Peyer's patch (tissue), 4 donors: ENCODE measurements around the gene CRLF2. TPM values are rescaled to one million over a fixed set of nuclear protein-coding genes. Genes with fewer than 3 reads are reported as not detected.
"Not testable (repeated sequence)": the region's sequence is repeated elsewhere in the genome, so short reads cannot be mapped to it uniquely, and the experiment has no call there.

Source experiments
- DNase-seq, 3 donors: peaks; one replicate each; pipeline ENCODE4 v3.0.0-alpha.2; 2017 to 2019
- H3K27ac ChIP-seq, 4 donors: fragments of 200-600 bp; sonication (generic); one replicate each; pipeline ENCODE4 v1.5.1; 2016 to 2019
- H3K27me3 ChIP-seq, 2 donors: fragments of 200-600 bp; sonication (generic); one replicate each; pipeline ENCODE4 v1.5.1; 2019
- H3K36me3 ChIP-seq, 3 donors: fragments of 200-600 bp; sonication (generic); one replicate each; pipeline ENCODE4 v1.5.1; 2016 to 2019
- H3K4me1 ChIP-seq, 4 donors: fragments of 200-600 bp; sonication (generic); one replicate each; pipeline ENCODE4 v1.5.1; 2016 to 2019
- H3K4me3 ChIP-seq, 4 donors: fragments of 200-600 bp; sonication (generic); 1 replicate in 3 of 4; 2 replicates in 1 of 4; pipeline ENCODE4 v1.5.1; 2016 to 2019; ENCODE audit warnings: mild to moderate bottlenecking in 1 of 4
- H3K9me3 ChIP-seq, 4 donors: fragments of 200-600 bp; sonication (generic); one replicate each; pipeline ENCODE4 v1.5.1; 2016 to 2019; ENCODE audit warnings: mild to moderate bottlenecking in 1 of 4
- POLR2A ChIP-seq, 2 donors: fragments of 450-650 bp; IDR thresholded peaks; one replicate each; pipeline ENCODE4 v1.5.1; 2017; ENCODE audit warnings: antibody characterized with exemption in 2 of 2, mild to moderate bottlenecking in 2 of 2, moderate library complexity in 2 of 2
- total RNA-seq, 4 donors: library from RNA; depleted of rRNA; stranded (reverse); fragments of >200 nt; gene quantifications; one replicate each; pipeline ENCODE4 v1.1.0, GENCODE V29; 2016
- TF ChIP-seq, protein P1 (sequence below), 6 experiments: fragments of 450-650 bp in 4 of 6; fragments of 200-600 bp in 2 of 6; sonication (generic) in 1 of 6; IDR thresholded peaks; one replicate each; pipeline ENCODE4 v1.5.1; 2017 to 2019; ENCODE audit warnings: antibody characterized with exemption in 6 of 6, mild to moderate bottlenecking in 3 of 6, moderate library complexity in 1 of 6

CRLF2 gene
- total RNA-seq, 4 donors from 2014 or later = not detected

DNA sequence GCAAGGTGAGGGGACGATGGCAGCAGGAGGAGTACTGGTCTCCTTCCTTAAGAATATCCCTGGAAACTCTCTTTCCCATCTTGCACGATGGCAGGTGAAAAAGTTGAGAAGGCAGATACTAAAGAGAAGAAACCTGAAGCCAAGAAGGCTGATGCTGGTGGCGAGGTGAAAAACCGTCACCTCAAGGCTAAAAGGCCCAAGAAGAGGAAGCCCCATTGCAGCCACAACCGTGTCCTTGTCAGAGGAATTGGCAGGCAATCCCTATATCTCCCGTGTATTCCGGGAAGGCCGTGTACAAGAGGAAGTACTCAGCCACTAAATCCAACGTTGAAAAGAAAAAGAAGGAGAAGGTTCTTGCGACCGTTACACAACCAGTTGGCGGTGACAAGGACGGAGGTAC lies 40.0 kb downstream of the CRLF2 start:
- Histone ChIP-seq H3K4me3 (no peak overlapping the region), H3K27ac (no peak overlapping the region), H3K36me3 (no peaks in the 10 kb centered on the region), H3K27me3 (no peaks in the 10 kb centered on the region), H3K9me3 (no peaks in the 10 kb centered on the region), H3K4me1 (no peaks in the 10 kb centered on the region)
- TF ChIP-seq, protein P1, sequence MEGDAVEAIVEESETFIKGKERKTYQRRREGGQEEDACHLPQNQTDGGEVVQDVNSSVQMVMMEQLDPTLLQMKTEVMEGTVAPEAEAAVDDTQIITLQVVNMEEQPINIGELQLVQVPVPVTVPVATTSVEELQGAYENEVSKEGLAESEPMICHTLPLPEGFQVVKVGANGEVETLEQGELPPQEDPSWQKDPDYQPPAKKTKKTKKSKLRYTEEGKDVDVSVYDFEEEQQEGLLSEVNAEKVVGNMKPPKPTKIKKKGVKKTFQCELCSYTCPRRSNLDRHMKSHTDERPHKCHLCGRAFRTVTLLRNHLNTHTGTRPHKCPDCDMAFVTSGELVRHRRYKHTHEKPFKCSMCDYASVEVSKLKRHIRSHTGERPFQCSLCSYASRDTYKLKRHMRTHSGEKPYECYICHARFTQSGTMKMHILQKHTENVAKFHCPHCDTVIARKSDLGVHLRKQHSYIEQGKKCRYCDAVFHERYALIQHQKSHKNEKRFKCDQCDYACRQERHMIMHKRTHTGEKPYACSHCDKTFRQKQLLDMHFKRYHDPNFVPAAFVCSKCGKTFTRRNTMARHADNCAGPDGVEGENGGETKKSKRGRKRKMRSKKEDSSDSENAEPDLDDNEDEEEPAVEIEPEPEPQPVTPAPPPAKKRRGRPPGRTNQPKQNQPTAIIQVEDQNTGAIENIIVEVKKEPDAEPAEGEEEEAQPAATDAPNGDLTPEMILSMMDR (IDR thresholded peaks at IDR 0.05) = no peak
- no peak for DNase-seq

DNA sequence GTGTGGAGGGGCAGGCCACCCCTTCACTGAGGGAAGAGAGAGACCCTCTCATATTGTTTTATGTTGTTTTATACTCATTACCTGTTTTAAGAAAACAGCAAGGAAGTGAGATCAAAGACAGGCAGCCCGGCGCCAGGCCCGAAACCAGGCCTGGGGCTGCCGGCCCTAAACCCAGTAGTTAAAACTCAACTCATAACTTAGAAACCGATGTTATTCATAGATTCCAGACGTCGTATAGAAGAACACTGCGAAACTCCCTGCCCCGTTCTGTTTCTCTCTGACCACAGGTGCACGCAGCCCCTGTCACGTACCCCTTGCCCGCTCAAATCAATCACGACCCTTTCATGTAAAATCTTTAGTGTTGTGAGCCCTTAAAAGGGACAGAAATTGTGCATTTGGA lies 40.5 kb downstream of the CRLF2 start:
- H3K9me3 ChIP-seq, H3K4me3 ChIP-seq, H3K27ac ChIP-seq, H3K27me3 ChIP-seq, H3K4me1 ChIP-seq, DNase-seq, H3K36me3 ChIP-seq: not testable (repeated sequence)

DNA sequence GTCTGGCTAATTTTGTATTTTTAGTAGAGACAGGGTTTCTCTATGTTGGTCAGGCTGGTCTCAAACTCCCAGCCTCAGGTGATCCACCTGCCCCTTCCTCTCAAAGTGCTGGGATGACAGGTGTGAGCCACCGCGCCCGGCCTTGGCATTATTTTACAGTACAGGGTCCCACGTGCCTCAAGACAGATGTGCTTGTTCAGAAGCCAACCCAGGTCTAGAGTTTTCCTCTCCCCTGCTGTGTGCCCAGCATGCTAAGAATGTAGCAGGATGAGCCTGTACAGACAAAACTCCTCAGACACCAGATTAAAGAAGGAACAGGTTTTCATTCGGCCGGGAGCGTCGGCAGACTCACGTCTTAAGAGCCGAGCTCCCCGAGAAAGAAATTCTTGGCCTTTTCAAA lies 42.2 kb downstream of the CRLF2 start:
- Histone ChIP-seq H3K36me3 (no peaks in the 10 kb centered on the region), H3K9me3 (no peaks in the 10 kb centered on the region), H3K4me1 (no peaks in the 10 kb centered on the region), H3K27ac (no peak overlapping the region), H3K27me3 (no peaks in the 10 kb centered on the region), H3K4me3 (no peak overlapping the region)
- DNase-seq = no peak
- TF ChIP-seq POLR2A (IDR thresholded peaks at IDR 0.05) = no peak
- TF ChIP-seq, protein P1 (IDR thresholded peaks at IDR 0.05) = no peak

DNA sequence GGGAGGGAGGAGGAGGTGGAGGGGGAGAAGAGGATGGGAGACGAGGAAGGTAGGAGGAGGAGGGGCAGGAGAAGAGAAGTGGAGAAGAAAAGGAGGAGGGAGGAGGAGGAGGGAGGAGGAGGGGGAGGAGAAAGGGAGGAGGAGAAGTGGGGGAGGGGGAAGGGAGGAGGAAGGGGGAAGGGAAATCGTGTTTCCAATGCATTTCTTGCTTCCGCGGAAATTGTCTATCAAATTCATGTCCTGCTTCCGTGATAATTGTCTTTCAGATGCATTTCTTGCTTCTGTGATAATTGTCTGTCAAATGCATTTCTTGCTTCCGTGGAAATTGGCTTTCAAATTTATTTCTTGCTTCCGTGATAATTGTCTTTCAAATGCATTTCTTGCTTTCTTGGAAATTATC lies 43.3 kb downstream of the CRLF2 start:
- no peaks in the 10 kb centered on the region for H3K27me3 ChIP-seq

DNA sequence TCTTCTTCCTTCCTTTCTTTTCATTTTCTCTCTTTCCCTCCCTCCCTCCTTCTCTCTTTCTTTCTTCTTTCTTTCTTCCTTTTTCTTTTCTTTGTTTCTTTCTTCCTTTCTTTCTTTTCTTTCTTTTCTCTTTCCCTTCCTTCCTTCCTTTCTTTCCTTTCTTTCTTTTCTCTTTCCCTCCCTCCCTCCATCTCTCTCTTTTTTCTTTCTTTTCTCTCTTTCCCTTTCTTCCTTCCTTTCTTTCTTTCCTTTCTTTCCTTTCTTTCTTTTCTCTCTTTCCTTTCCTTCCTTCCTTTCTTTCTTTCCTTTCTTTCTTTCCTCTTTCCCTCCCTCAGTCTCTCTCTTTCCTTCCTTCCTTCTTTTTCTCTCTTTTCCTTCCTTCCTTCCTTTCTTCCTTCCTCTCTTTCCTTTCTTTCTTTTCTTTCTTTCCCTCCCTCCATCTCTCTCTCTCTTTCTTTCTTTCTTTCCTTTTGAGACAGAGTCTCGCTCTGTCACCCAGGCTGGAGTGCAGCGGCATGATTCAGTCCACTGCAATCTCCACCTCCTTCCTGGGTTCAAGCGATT lies 44.4 kb downstream of the CRLF2 start:
- Histone ChIP-seq H3K27me3 (no peaks in the 10 kb centered on the region), H3K27ac (no peak overlapping the region), H3K9me3 (no peaks in the 10 kb centered on the region), H3K4me3 (no peak overlapping the region), H3K4me1 (no peaks in the 10 kb centered on the region), H3K36me3 (no peaks in the 10 kb centered on the region)
- no peak for DNase-seq
- TF ChIP-seq POLR2A (IDR thresholded peaks at IDR 0.05) = no peak
- TF ChIP-seq, protein P1 (IDR thresholded peaks at IDR 0.05) = no peak

More for the DNA sequence above, 43.3 kb downstream of the CRLF2 start:
- no peaks in the 10 kb centered on the region for H3K36me3 ChIP-seq
- no peaks in the 10 kb centered on the region for H3K9me3 ChIP-seq
- DNase-seq = no peak
- H3K4me1 ChIP-seq = no peaks in the 10 kb centered on the region
- H3K27ac ChIP-seq = no peak overlapping the region
- no peak overlapping the region for H3K4me3 ChIP-seq
- no peak for TF ChIP-seq POLR2A (IDR thresholded peaks at IDR 0.05)
- TF ChIP-seq, protein P1 (IDR thresholded peaks at IDR 0.05) = no peak

DNA sequence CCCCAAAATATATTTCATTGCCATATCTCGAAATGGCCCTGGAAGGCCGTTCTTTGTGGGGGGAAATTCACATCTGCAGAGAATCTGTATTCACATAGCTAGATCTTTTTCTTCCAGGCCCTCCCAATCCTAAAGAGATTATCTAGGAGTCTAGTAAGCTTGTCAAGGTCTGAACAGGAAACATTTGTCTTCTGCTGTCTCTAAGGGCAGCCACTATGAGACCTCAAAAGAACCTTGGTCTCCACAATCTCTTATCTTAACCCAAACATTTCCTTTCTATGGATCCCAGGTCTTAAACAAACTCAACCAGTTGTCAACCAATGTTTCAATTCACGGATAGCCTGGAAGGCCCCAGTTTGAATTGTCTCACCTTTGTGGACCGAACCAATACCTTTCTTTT lies 45.0 kb downstream of the CRLF2 start:
- H3K27me3 ChIP-seq = no peaks in the 10 kb centered on the region
- no peak overlapping the region for H3K27ac ChIP-seq
- no peaks in the 10 kb centered on the region for H3K9me3 ChIP-seq
- H3K36me3 ChIP-seq = no peaks in the 10 kb centered on the region
- H3K4me1 ChIP-seq = no peaks in the 10 kb centered on the region
- H3K4me3 ChIP-seq = no peak overlapping the region
- no peak for TF ChIP-seq POLR2A (IDR thresholded peaks at IDR 0.05)
- TF ChIP-seq, protein P1 (IDR thresholded peaks at IDR 0.05) = no peak
- no peak for DNase-seq
